SU-DHL-6 (cell line): ENCODE measurements around the gene ART3.

Source experiments
- CTCF ChIP-seq: fragments of 200-600 bp; sonication (generic); IDR thresholded peaks from one replicate; pipeline ENCODE4 v1.5.1; 2017; ENCODE audit warnings: antibody characterized with exemption, mild to moderate bottlenecking, low read length, moderate library complexity; ENCODE audit not compliant: insufficient read depth, poor library complexity, severe bottlenecking
- EZH2phosphoT487 ChIP-seq: fragments of 200-600 bp; sonication (generic), shearing (Covaris generic); conservative IDR thresholded peaks from 2 replicates; pipeline ENCODE4 v1.6.1; 2018; ENCODE audit warnings: mild to moderate bottlenecking, antibody characterized with exemption, low read length, moderate library complexity, mixed read lengths

- no peak for TF ChIP-seq EZH2phosphoT487
- TF ChIP-seq CTCF, result no peak
These were observed 14.0 kb upstream of the ART3 start for GRCh38 chr4:76060506-76060905.
